Stomach (tissue), 9 donors: ENCODE measurements around the gene KCNQ4. TPM values are rescaled to one million over a fixed set of nuclear protein-coding genes. Genes with fewer than 3 reads are reported as not detected.
A peak's percentile ranks its signal among the peaks of the same experiment; 100 is the strongest.

Experiments
- DNase-seq, 2 donors: peaks; one replicate each; pipeline versions ENCODE4 v3.0.0 to v3.0.0-alpha.2; 2013 to 2019
- H3K27ac ChIP-seq, 5 donors: fragments of 200-600 bp in 4 of 5; sonication (generic) in 4 of 5; one replicate each; pipeline ENCODE4 v1.5.1; 2013 to 2019; ENCODE audit warnings: mild to moderate bottlenecking in 1 of 5, moderate library complexity in 1 of 5
- H3K27me3 ChIP-seq, 3 donors: fragments of 200-600 bp; sonication (generic); one replicate each; pipeline ENCODE4 v1.5.1; 2017 to 2019; ENCODE audit warnings: mixed run types in 1 of 3
- H3K36me3 ChIP-seq, 4 donors: fragments of 200-600 bp; sonication (generic); 1 replicate in 3 of 4; 2 replicates in 1 of 4; pipeline ENCODE4 v1.5.1; 2016 to 2019
- H3K4me1 ChIP-seq, 4 donors: fragments of 200-600 bp; sonication (generic); one replicate each; pipeline ENCODE4 v1.5.1; 2016 to 2019
- H3K4me3 ChIP-seq, 4 donors: fragments of 200-600 bp; sonication (generic) in 3 of 4; one replicate each; pipeline ENCODE4 v1.5.1; 2016 to 2019; ENCODE audit warnings: mild to moderate bottlenecking in 1 of 4
- H3K9me3 ChIP-seq, 4 donors: fragments of 200-600 bp; sonication (generic); one replicate each; pipeline ENCODE4 v1.5.1; 2016 to 2019
- CTCF ChIP-seq, 7 experiments: fragments of 450-650 bp in 4 of 7; fragments of 200-600 bp in 3 of 7; sonication (generic) in 3 of 7; IDR thresholded peaks; one replicate each; pipeline ENCODE4 v1.5.1; 2016 to 2019; ENCODE audit warnings: antibody characterized with exemption in 7 of 7, control low read depth in 2 of 7, mild to moderate bottlenecking in 1 of 7
- EP300 ChIP-seq: sonication (generic); formaldehyde crosslinking; IDR thresholded peaks from one replicate; pipeline ENCODE4 v1.6.1; 2017; ENCODE audit warnings: antibody characterized with exemption
- POLR2A ChIP-seq, 4 donors: fragments of 450-650 bp; IDR thresholded peaks; one replicate each; pipeline ENCODE4 v1.6.1; 2016; ENCODE audit warnings: antibody characterized with exemption in 4 of 4, control low read depth in 2 of 4, mild to moderate bottlenecking in 1 of 4, moderate library complexity in 1 of 4
- POLR2AphosphoS5 ChIP-seq, 3 donors: sonication (generic); formaldehyde crosslinking; IDR thresholded peaks; one replicate each; pipeline ENCODE4 v1.6.1; 2016; ENCODE audit warnings: antibody characterized with exemption in 3 of 3
- WGBS, 5 donors: extraction: QIAGEN DNeasy Blood & Tissue Kit in 3 of 5; methylation state at CpG; one replicate each; pipeline versions ENCODE4 v1.1.5 to v1.1.7; 2013 to 2018; 5-methylcytosine and 5-hydroxymethylcytosine counted together
- intact Hi-C: fragments of 100-400 bp; cut with DNase I; formaldehyde crosslinking; loops from one replicate; pipeline ENCODE4 v1.15.1; 2023; ENCODE audit warnings: low total_unique reads
- polyA plus RNA-seq, 3 donors: library from polyadenylated mRNA; stranded (reverse); fragments of 200-250 nt; gene quantifications; one replicate each; pipeline ENCODE4 v1.2.3, GENCODE V29; 2013
- total RNA-seq, 5 donors: library from RNA; depleted of rRNA; stranded (reverse); fragments of >200 nt; gene quantifications; one replicate each; pipeline versions ENCODE4 v1.1.0 to v1.2.3, GENCODE V29; 2014 to 2016
- donor health status: healthy with polysubstance abuse.
- donor health status: Bipolar disorder and iron deficiency.
- donor health status: healthy.

Gene KCNQ4
- total and polyA plus RNA-seq, 8 donors: 0.31 to 7.6 (median 0.58) TPM; not detected in 1

GRCh38 chr1:40739455-40740008 lies 44.1 kb upstream of the KCNQ4 start:
- H3K27me3 ChIP-seq: no peaks in the 10 kb centered on the region
- peaks cover 13 to 45% (median 33%) of the 10 kb centered on the region in 4 donors for H3K36me3 ChIP-seq
- intact Hi-C loops: no loop called here
- no peak overlapping the region for H3K4me3 ChIP-seq
- peak overlapping the region in 3 of 5 donors; percentile 14 to 54 (median 45) for H3K27ac ChIP-seq
- H3K4me1 ChIP-seq: peaks cover 8 to 68% (median 44%) of the 10 kb centered on the region in 4 donors
- no peak for DNase-seq
- TF ChIP-seq CTCF (IDR thresholded peaks at IDR 0.05) (no peak), POLR2AphosphoS5 (IDR thresholded peaks at IDR 0.05) (no peak), EP300 (no peak), POLR2A (IDR thresholded peaks at IDR 0.05) (no peak)
- WGBS, 5 donors: 84 to 92% (median 87%) methylated on average over 3 of the region's 3 CpGs
- no peaks in the 10 kb centered on the region for H3K9me3 ChIP-seq

GRCh38 chr1:40740039-40740996 lies 43.3 kb upstream of the KCNQ4 start:
- intact Hi-C loops: no loop called here
- Histone ChIP-seq H3K9me3 (no peaks in the 10 kb centered on the region), H3K4me1 (peaks cover 8 to 61% (median 43%) of the 10 kb centered on the region in 4 donors), H3K4me3 (no peak overlapping the region), H3K27ac (peak overlapping the region in 3 of 5 donors; percentile 14 to 54 (median 45)), H3K36me3 (peaks cover 13 to 45% (median 34%) of the 10 kb centered on the region in 4 donors), H3K27me3 (no peaks in the 10 kb centered on the region)
- peak in 1 of 2 donors; percentile 39 for DNase-seq
- whole genome bisulfite sequencing, 5 donors: 30 to 42% (median 33%) methylated on average over 6 of the region's 6 CpGs
- TF ChIP-seq POLR2A (IDR thresholded peaks at IDR 0.05) (no peak), POLR2AphosphoS5 (IDR thresholded peaks at IDR 0.05) (no peak), CTCF (IDR thresholded peaks at IDR 0.05) (no peak), EP300 (no peak)

DNA sequence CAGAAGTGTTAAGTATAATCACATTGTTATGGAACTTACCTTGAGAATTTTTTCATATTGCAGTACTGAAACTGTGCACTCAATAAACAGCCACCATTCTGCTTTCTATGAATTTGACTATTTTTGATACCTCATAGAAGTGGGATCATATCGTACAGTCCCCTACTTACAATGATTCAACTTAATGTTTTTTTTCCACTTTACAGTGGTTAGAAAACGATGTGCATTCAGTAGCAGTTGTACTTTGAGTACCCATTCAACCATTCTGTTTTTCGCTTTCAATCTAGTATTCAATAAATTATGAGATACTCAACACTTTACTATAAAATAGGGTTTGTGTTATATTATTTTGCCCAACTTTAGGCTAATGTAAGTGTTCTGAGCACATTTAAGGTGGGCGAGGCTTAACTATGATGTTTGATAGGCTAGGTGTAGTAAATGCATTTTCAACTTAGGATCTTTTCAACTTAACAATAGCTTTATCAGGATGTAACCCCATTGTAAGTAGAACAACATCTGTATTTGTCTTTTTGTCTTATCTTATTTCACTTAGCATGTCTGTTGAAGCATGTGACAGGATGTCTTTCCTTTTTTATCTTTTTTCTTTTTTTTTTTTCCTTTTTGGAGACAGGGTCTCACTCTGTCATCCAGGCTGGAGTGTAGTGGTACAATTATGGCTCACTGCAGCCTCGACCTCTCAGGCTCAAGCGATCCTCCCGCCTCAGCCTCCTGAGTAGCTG lies 42.4 kb upstream of the KCNQ4 start:
- Histone ChIP-seq H3K4me3 (no peak overlapping the region), H3K36me3 (peaks cover 13 to 45% (median 34%) of the 10 kb centered on the region in 4 donors), H3K9me3 (no peaks in the 10 kb centered on the region), H3K27me3 (no peaks in the 10 kb centered on the region), H3K4me1 (peaks cover 6 to 63% (median 39%) of the 10 kb centered on the region in 4 donors), H3K27ac (no peak overlapping the region)
- DNase-seq: no peak
- 88 to 94% (median 91%) methylated on average over 7 of the region's 7 CpGs for WGBS, 5 donors
- intact Hi-C loops: no loop called here
- no peak for TF ChIP-seq POLR2A (IDR thresholded peaks at IDR 0.05)

- no peak for DNase-seq
- Histone ChIP-seq H3K4me3 (no peak overlapping the region), H3K9me3 (no peaks in the 10 kb centered on the region), H3K27ac (no peak overlapping the region), H3K4me1 (peaks cover 4 to 60% (median 38%) of the 10 kb centered on the region in 4 donors), H3K36me3 (peaks cover 13 to 49% (median 38%) of the 10 kb centered on the region in 4 donors), H3K27me3 (no peaks in the 10 kb centered on the region)
- intact Hi-C loops: no loop called here
- WGBS, 5 donors: 77 to 84% (median 83%) methylated on average over 3 of the region's 3 CpGs
- TF ChIP-seq CTCF (IDR thresholded peaks at IDR 0.05) (no peak), EP300 (no peak), POLR2AphosphoS5 (IDR thresholded peaks at IDR 0.05) (peak in 1 of 3 donors; percentile 5), POLR2A (IDR thresholded peaks at IDR 0.05) (no peak)
These were observed 41.1 kb upstream of the KCNQ4 start for GRCh38 chr1:40742363-40743061.
